GM12891 (cell line): ENCODE data around the gene FOSL2.

Source experiments
- DNase-seq: peaks from one replicate; pipeline ENCODE4 v3.0.0; 2011; ENCODE audit warnings: low spot score; ENCODE audit not compliant: insufficient read length
- FAIRE-seq: peaks from 2 replicates; lab custom pipeline; 2011; peaks lifted over from hg19 to GRCh38; lab: Jason Lieb, UNC
- PAX5 ChIP-seq: IDR thresholded peaks from 2 replicates; pipeline ENCODE4 v1.6.1; 2011; ENCODE audit warnings: low read length, moderate library complexity, mild to moderate bottlenecking; ENCODE audit not compliant: insufficient read depth, severe bottlenecking
- POLR2A ChIP-seq: IDR thresholded peaks from 2 replicates; pipeline ENCODE4 v1.6.1; 2011; ENCODE audit warnings: low read depth, low read length, control low read depth
- POLR2AphosphoS5 ChIP-seq: IDR thresholded peaks from 2 replicates; pipeline ENCODE4 v1.6.1; 2011; ENCODE audit warnings: low read depth, low read length, control low read depth
- POU2F2 ChIP-seq: IDR thresholded peaks from 2 replicates; pipeline ENCODE4 v1.6.1; 2011; ENCODE audit warnings: low read depth, mild to moderate bottlenecking, control low read depth, low read length, moderate library complexity
- SPI1 ChIP-seq: IDR thresholded peaks from 2 replicates; pipeline ENCODE4 v1.6.1; 2011; ENCODE audit warnings: low read depth, low read length, control low read depth
- TAF1 ChIP-seq: IDR thresholded peaks from 2 replicates; pipeline ENCODE4 v1.6.1; 2011; ENCODE audit warnings: low read depth, low read length, control low read depth

FOSL2 gene

GRCh38 chr2:28447086-28447485, 54.4 kb downstream of the FOSL2 start:
- no peak for TF ChIP-seq PAX5
- TF ChIP-seq POLR2A, result no peak
- TF ChIP-seq TAF1, result no peak
- TF ChIP-seq SPI1, result no peak
- no peak for TF ChIP-seq POLR2AphosphoS5
- no peak for FAIRE-seq
- DNase-seq, result no peak

GRCh38 chr2:28447943-28448792, 55.5 kb downstream of the FOSL2 start:
- no peak for TF ChIP-seq PAX5
- TF ChIP-seq POLR2AphosphoS5, result no peak
- no peak for TF ChIP-seq POLR2A
- no peak for TF ChIP-seq POU2F2
- no peak for TF ChIP-seq SPI1
- no peak for TF ChIP-seq TAF1
- DNase-seq, result no peak
- no peak for FAIRE-seq

- DNase-seq (no peak), FAIRE-seq (no peak)
- TF ChIP-seq TAF1 (no peak), POLR2A (no peak), PAX5 (no peak), SPI1 (no peak), POLR2AphosphoS5 (no peak), POU2F2 (no peak)
These were observed 56.1 kb downstream of the FOSL2 start for GRCh38 chr2:28448793-28449100.

- no peak for FAIRE-seq
- no peak for DNase-seq
- TF ChIP-seq PAX5 (no peak), POLR2A (no peak), POU2F2 (no peak), SPI1 (no peak), POLR2AphosphoS5 (no peak), TAF1 (no peak)
These were observed 56.4 kb downstream of the FOSL2 start for GRCh38 chr2:28449126-28449487.

GRCh38 chr2:28449488-28450395, 57.1 kb downstream of the FOSL2 start:
- TF ChIP-seq POU2F2 (no peak), POLR2A (no peak), POLR2AphosphoS5 (no peak), PAX5 (no peak), SPI1 (no peak), TAF1 (no peak)
- FAIRE-seq (peak; percentile 28), DNase-seq (no peak)

- no peak for TF ChIP-seq POLR2A
- FAIRE-seq, result no peak
- DNase-seq, result no peak
These were observed 58.4 kb downstream of the FOSL2 start for GRCh38 chr2:28450901-28451565.

- FAIRE-seq (no peak), DNase-seq (no peak)
- TF ChIP-seq SPI1 (no peak), POLR2A (no peak), PAX5 (no peak), POLR2AphosphoS5 (no peak), TAF1 (no peak), POU2F2 (no peak)
These were observed 59.3 kb downstream of the FOSL2 start for GRCh38 chr2:28451793-28452533.

GRCh38 chr2:28452534-28453081, 60.0 kb downstream of the FOSL2 start:
- TF ChIP-seq TAF1, result no peak
- TF ChIP-seq SPI1, result no peak
- TF ChIP-seq POU2F2, result no peak
- no peak for TF ChIP-seq POLR2A
- TF ChIP-seq POLR2AphosphoS5, result no peak
- TF ChIP-seq PAX5, result no peak
- DNase-seq, result peak; percentile 75
- FAIRE-seq, result peak; percentile 45

GRCh38 chr2:28453396-28453795, 60.7 kb downstream of the FOSL2 start:
- no peak for TF ChIP-seq POLR2AphosphoS5
- TF ChIP-seq SPI1, result no peak
- no peak for TF ChIP-seq POLR2A
- TF ChIP-seq PAX5, result no peak
- no peak for TF ChIP-seq POU2F2
- TF ChIP-seq TAF1, result no peak
- FAIRE-seq, result no peak
- no peak for DNase-seq
